GM19438 (cell line): ENCODE measurements around the gene NDUFA7.
A peak's percentile ranks its signal among the peaks of the same experiment; 100 is the strongest.
"Not testable (repeated sequence)": the region's sequence is repeated elsewhere in the genome, so short reads cannot be mapped to it uniquely, and the experiment has no call there.

Experiments used
- ATAC-seq: cut with Tn5 transposase; IDR thresholded peaks from one replicate; pipeline ENCODE4 v1.9.1; 2021; ENCODE audit warnings: low read depth; ENCODE audit not compliant: unreplicated experiment

NDUFA7 gene

GRCh38 chr19:8321986-8322637 lies 937 bp upstream of the NDUFA7 start:
- no peak for ATAC-seq

GRCh38 chr19:8320564-8321066 lies 560 bp downstream of the NDUFA7 start:
- ATAC-seq: peak; percentile 18

DNA sequence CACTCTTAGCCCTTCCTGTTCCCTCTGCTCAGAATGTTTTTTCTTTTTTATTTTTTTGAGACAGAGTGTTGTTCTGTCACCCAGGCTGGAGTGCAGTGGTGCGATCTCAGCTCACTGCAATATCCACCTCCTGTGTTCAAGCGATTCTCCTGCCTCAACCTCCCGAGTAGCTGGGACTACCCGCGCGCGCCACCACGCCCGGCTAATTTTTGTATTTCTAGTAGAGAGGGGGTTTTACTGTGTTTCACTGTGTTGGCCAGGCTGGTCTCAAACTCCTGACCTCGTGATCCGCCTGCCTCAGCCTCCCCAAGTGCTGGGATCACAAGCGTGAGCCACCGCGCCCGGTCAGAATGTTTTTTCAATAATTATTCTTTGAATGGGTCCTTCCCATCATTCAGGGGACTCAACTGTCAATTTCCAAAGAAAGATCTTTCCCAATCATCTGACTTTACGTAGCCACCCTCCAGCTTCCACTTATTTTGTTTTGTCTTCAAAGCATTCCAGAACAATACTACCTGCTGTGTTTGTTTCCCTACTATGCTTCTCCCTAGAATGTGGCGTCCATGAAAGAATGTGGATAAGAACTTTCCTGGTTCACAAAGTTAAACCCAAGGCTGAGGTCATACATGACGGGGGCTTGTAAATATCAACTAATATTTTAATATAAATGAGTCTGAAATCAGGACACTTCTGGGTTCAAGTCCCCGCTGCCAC lies 1.2 kb downstream of the NDUFA7 start:
- ATAC-seq: no peak

- ATAC-seq: not testable (repeated sequence)
Measured at GRCh38 chr19:8318835-8319234, 2.3 kb downstream of the NDUFA7 start.

DNA sequence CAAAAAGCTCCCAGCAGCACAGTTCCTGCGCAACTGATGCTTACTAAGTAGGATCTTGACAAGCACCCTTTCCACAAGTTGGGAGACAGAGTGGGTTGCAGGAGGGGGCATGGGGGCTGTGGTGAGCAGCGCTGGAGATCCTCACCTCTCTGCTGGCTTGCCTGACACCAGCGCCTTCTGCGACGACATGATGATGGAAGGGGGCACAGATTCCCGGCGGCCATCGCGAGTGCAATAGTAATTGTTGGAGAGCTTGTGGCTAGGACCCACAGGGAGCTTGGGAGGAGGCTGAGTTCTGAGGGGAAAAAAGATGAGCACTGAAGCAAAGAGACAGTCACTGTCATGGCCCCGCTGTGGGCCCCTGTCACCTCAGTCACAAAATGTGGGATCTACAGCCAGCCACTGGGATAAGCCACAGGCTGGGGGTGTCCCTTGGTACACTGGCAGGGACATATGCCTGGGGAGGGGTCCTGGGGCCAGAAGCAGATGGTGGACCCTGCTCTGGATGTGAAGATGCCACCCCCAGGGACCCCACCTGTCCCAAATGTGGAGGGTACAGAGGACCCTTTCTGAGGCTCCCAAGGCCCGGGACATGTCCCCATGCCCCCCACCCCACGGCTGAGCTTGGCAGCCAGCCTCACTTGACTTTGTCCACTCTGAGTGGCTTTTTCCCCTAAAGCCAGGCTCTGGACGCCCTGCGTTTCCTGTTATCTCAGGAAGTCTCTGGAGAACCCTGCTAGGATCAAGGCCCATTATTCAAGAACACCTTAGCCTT lies 4.6 kb downstream of the NDUFA7 start:
- no peak for ATAC-seq

DNA sequence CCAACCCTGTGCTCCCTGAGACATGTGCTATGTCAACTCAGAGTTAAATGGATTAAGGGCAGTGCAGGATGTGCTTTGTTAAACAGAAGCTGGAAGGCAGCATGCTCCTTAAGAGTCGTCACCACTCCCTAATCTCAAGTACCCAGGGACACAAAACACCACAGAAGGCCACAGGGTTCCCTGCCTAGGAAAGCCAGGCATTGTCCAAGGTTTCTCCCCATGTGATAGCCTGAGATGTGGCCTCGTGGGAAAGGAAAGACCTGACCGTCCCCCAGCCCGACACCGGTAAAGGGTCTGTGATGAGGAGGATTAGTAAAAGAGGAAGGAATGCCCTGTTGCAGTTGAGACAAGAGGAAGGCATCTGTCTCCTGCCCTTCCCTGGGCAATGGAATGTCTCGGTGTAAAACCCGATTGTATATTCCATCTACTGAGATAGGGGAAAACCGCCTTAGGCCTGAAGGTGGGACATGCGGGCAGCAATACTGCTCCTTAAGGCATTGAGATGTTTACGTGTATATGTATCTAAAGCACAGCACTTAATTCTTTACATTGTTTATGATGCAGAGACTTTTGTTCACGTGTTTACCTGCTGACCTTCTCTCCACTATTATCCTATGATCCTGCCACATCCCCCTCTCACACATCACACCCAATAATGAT lies 6.1 kb downstream of the NDUFA7 start:
- not testable (repeated sequence) for ATAC-seq

GRCh38 chr19:8311461-8312260 lies 9.5 kb downstream of the NDUFA7 start:
- no peak for ATAC-seq

- no peak for ATAC-seq
Measured at GRCh38 chr19:8310342-8311055, 10.7 kb downstream of the NDUFA7 start.

DNA sequence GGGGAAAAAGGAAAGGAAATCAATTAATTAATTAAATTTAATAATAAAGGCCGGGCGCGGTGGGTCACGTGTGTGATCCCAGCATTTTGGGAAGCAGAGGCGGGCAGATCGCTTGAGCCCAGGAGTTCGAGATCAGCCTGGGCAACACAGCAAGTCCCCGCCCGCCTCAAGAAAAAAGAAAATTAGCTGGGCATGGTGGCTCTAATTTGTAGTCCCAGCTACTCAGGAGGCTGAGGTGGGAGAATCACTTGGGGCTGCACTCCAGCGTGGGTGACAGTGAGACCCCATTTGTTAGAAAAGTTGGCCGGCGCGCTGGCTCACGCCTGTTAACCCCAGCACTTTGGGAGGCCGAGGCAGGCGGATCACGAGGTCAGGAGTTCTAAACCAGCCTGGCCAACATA lies 12.3 kb downstream of the NDUFA7 start:
- no peak for ATAC-seq

DNA sequence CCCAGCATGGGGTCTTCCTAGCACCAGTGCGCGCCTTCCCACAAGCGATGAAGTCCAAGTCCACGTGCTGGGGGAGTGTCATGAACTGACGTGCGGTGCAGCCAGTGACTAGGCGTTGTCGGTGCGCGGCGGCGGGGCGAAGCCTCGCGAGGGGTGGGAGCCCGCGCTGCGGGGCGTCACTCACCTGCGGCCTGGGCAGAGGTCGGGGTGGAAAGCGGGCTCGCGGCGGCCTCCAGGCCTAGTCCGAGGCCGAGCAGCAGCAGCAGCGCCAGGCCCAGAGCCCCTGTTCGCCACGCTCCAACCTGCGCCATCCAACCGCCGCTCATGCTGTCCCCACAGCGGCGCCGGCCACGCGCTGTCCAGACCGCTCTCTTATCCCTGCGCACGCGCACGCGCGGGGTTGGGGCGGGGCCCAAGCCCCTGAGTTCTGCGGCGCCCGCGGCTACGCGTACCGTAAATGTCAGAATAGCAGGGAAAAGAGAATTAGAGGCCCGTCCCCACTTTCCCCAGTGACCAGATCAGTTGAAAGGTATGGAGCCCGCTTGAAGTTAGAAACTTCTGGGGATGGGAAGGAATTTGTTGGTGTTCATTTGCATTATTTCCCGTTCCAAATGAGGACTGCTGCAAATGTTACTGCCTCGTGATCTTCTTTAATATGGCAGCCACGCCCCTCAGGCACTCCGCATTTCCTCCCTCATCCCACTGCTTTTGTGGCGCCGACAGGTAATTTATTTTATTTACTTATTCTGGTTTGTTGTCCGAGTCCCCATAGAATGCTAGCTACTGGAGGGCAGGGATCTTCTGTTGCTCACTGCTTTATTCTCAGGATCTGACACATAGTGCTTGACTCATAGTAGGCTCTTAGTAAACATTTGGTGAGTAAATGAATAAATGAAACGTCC lies 13.0 kb downstream of the NDUFA7 start, which contains the start of gene CD320:
TSS of gene CD320 (minus strand) at position 394 of the 902 bp plus-strand sequence. CDS start at position 326, 68 bp downstream.
- ATAC-seq: peak; percentile 70

- no peak for ATAC-seq
Measured at GRCh38 chr19:8307400-8307964, 13.7 kb downstream of the NDUFA7 start.

DNA sequence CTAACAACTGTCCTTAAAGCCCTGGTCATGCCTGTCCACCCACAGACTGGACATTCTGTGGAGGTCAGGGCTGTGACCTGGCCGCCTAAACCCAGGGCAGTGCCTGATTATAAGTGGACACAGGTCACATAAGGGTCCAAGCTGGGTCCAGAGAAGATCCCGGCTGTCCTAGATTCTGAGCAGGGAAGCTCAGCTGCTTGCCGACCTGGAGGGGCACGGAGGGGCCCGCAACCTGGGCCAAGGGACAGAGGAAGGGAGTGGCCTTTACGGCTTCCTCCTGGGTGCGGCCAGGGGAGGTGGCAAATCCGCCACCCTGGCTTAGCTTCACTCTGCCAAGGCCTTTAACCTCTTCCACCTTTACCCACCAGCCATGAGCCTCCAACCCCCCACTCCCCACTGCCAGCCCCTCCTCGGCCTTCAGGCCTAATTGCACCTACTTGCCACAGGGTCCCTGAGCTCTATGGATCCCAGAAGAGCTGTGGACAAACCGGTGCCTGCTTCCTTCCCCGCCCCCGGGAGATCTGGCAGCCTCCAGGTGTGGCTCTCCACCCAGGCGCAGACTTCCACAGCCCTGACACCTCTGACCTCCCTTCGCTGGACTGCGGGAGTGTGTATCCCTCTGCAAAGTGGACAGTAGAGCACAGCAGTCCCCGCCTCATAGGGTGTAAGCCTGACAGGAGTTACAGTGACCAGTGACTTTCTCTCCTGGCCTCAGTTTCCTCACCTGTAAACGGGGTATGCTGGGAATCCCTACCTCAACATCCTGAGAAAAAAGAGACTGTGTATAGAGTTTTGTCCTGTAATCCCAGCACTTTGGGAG lies 14.7 kb downstream of the NDUFA7 start:
- ATAC-seq: no peak

DNA sequence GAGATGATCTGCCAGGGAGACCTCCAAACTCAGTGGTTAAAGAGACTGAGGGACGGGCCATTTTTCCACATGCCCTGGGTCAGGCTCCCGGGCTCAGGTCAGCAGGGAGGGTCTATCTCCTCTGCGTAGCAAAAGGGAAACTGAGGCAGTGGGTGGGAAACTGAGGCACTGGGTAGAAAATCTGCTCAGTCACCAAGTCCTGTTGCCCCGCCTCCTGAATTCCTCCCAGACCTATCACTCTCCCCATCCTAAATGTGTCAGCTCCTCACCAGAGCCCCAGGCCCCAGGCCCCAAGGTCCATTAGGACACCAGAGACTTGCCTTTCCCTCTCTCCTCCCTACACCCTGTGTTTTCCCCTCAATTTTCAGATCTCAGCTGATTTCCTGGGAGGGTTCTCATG lies 15.4 kb downstream of the NDUFA7 start:
- no peak for ATAC-seq

DNA sequence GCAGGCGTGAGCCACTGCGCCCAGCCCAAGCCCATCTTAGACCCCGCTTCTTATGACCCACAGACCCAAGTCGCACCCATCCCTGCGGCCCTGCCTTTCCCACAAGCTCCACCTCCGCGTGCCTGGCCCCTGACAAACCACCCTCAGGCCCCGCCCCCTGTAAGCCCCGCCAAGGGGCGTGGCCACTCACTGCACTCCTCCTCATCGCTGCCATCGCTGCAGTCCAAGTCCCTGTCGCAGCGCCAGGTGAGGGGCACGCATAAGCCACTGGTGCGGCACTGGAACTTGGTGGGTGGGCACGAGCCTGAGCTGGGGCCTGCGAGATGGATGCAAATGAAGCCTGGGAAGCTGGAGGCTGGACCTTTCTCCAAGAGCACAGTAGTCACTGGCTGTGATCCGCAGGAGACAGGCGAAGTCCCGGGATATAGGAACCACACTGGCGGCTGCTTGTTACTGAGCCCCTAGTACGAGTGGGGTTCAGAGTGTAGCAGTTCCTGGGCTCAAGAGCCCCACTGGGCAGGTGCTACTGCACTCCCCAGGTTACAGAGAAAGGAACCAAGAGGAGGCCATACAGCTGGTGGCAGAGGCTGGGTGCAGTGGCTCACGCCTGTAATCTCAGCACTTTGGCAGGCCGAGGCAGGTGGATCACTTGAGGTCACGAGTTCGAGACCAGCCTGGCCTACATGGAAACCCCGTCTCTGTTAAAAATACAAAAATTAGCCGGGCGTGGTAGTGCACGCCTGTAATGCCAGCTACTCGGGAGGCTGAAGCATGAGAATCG lies 16.1 kb downstream of the NDUFA7 start:
- ATAC-seq: no peak

- no peak for ATAC-seq
Measured at GRCh38 chr19:8302734-8303133, 18.4 kb downstream of the NDUFA7 start.

GRCh38 chr19:8302357-8302691 lies 18.9 kb downstream of the NDUFA7 start:
- no peak for ATAC-seq
